K562 (cell line): ENCODE results near the gene NBEA. TPM values are rescaled to one million over a fixed set of nuclear protein-coding genes. Genes with fewer than 3 reads are reported as not detected.

Experiments
- ATAC-seq: fragments of 200-7000 bp; cut with Tn5 transposase; 3 replicates; pipeline ENCODE4 v1.9.1; 2020; ENCODE audit warnings: moderate library complexity
- BruUV-seq: library from RNA; stranded (reverse); fragments of 400-500 nt; replicated peaks from 2 replicates; lab custom pipeline; 2021; lab: Mats Ljungman, UMichigan
- CTCF ChIA-PET: fragments of 300-600 bp; formaldehyde crosslinking; extraction: SDS; loops from one replicate; lab custom pipeline; 2021; ENCODE audit warnings: low intra/inter-chr PET ratio; lab: Yijun Ruan, JAX
- POLR2A ChIA-PET: fragments of 300-600, 350-650 bp; sonication (Branson Sonifier 250); formaldehyde crosslinking; extraction: SDS; loops from one replicate; lab custom pipeline; 2021; ENCODE audit warnings: antibody characterized with exemption, inconsistent platforms; lab: Yijun Ruan, JAX
- DNase-seq, 4 experiments: peaks; one replicate each; pipeline versions ENCODE4 v3.0.0 to v3.0.0-alpha.2; 2011 to 2018; ENCODE audit warnings: low spot score in 3 of 4, mixed read lengths in 3 of 4; ENCODE audit errors: extremely low read depth in 1 of 4
- FAIRE-seq: peaks from 2 replicates; lab custom pipeline; 2011; peaks lifted over from hg19 to GRCh38; lab: Jason Lieb, UNC
- H2AFZ ChIP-seq: 2 replicates; pipeline ENCODE4 v1.6.0; 2011; ENCODE audit warnings: low read depth, low read length, control low read depth, inconsistent platforms
- H3K27ac ChIP-seq: fragments of 200-600 bp; 3 replicates; pipeline ENCODE4 v1.8.0; 2011; ENCODE audit warnings: low read depth, mild to moderate bottlenecking, control low read depth, inconsistent platforms, low read length, moderate library complexity, mixed read lengths; ENCODE audit errors: extremely low read depth
- H3K27me3 ChIP-seq, 2 experiments: fragments of 300-600 bp in 1 of 2; 2 replicates in 1 of 2; 3 replicates in 1 of 2; pipeline versions ENCODE4 v1.6.0 to v1.8.0; 2011; ENCODE audit warnings: inconsistent platforms in 2 of 2, low read length in 2 of 2, mild to moderate bottlenecking in 1 of 2, mixed read lengths in 1 of 2, moderate library complexity in 1 of 2; ENCODE audit not compliant: control insufficient read depth in 2 of 2, insufficient read depth in 2 of 2
- H3K36me3 ChIP-seq: fragments of 300-600 bp; 3 replicates; pipeline ENCODE4 v1.8.0; 2011; ENCODE audit warnings: mild to moderate bottlenecking, low read length, inconsistent platforms; ENCODE audit not compliant: control insufficient read depth, insufficient read depth
- H3K4me1 ChIP-seq, 2 experiments: fragments of 200-600 bp in 1 of 2; replicated peaks in 1 of 2; 2 replicates in 1 of 2; 3 replicates in 1 of 2; pipeline versions ENCODE4 v1.5.1 to v1.8.0; 2011; ENCODE audit warnings: inconsistent platforms in 2 of 2, low read length in 2 of 2, mild to moderate bottlenecking in 1 of 2, mixed read lengths in 1 of 2, moderate library complexity in 1 of 2; ENCODE audit not compliant: control insufficient read depth in 2 of 2, insufficient read depth in 2 of 2
- H3K4me2 ChIP-seq: 2 replicates; pipeline ENCODE4 v1.6.1; 2011; ENCODE audit warnings: low read length, control low read depth, inconsistent platforms, mixed read lengths; ENCODE audit not compliant: insufficient read depth
- H3K4me3 ChIP-seq: fragments of 200-600 bp; sonication (generic), shearing (Covaris generic); 2 replicates; pipeline ENCODE4 v1.5.1; 2016; ENCODE audit warnings: control low read depth, inconsistent platforms
- H3K79me2 ChIP-seq: fragments of 200-600 bp; 3 replicates; pipeline ENCODE4 v1.8.0; 2011; ENCODE audit warnings: low read length, inconsistent platforms; ENCODE audit not compliant: control insufficient read depth, insufficient read depth
- H3K9ac ChIP-seq, 2 experiments: 2 replicates each; pipeline versions ENCODE4 v1.6.0 to v1.6.1; 2011; ENCODE audit warnings: low read depth in 2 of 2, low read length in 2 of 2, control low read depth in 1 of 2, inconsistent platforms in 1 of 2, mild to moderate bottlenecking in 1 of 2, mixed read lengths in 1 of 2; ENCODE audit not compliant: insufficient read depth in 1 of 2
- H3K9me1 ChIP-seq: one replicate; pipeline ENCODE4 v1.6.0; 2011; ENCODE audit warnings: inconsistent platforms, mild to moderate bottlenecking, low read length, moderate library complexity; ENCODE audit not compliant: control insufficient read depth, insufficient read depth
- H3K9me3 ChIP-seq: replicated peaks from 2 replicates; pipeline ENCODE4 v1.5.1; 2011; ENCODE audit warnings: low read depth, low read length, inconsistent platforms; ENCODE audit not compliant: control insufficient read depth, insufficient read depth
- H4K20me1 ChIP-seq: replicated peaks from 2 replicates; pipeline ENCODE4 v1.6.1; 2011; ENCODE audit warnings: low read length, inconsistent platforms, mixed read lengths; ENCODE audit not compliant: control insufficient read depth, insufficient read depth
- BACH1 ChIP-seq: fragments of 200-800 bp; sonication (Bioruptor generic); IDR thresholded peaks from 2 replicates; pipeline ENCODE4 v1.6.1; 2016; ENCODE audit warnings: missing genetic modification characterization, missing compliant biosample characterization
- HNRNPH1 ChIP-seq: fragments of 200-400 bp; formaldehyde crosslinking; optimal IDR thresholded peaks from 2 replicates; pipeline ENCODE3; 2017; ENCODE audit warnings: low read depth, mild to moderate bottlenecking, low read length, moderate library complexity
- POLR2H ChIP-seq: IDR thresholded peaks from 2 replicates; pipeline ENCODE4 v1.6.1; 2016; ENCODE audit warnings: missing genetic modification characterization, low read depth, mild to moderate bottlenecking, control low read depth, missing compliant biosample characterization, moderate library complexity
- REST ChIP-seq, 2 experiments: fragments of 450-650 bp; formaldehyde crosslinking in 1 of 2; IDR thresholded peaks; 2 replicates each; pipeline versions ENCODE4 v1.4.0 to v1.6.1; 2014 to 2020; ENCODE audit warnings: mild to moderate bottlenecking in 2 of 2, borderline replicate concordance in 1 of 2, low read depth in 1 of 2
- SAFB2 ChIP-seq: fragments of 200-400 bp; formaldehyde crosslinking; IDR thresholded peaks from 2 replicates; pipeline ENCODE4 v1.6.1; 2018; ENCODE audit warnings: borderline replicate concordance, low read length, low read depth, moderate library complexity; ENCODE audit not compliant: severe bottlenecking
- SMAD2 ChIP-seq: fragments of 150-350 bp; IDR thresholded peaks from 2 replicates; pipeline ENCODE4 v1.6.1; 2014; ENCODE audit warnings: low read depth, mild to moderate bottlenecking, low read length
- ZC3H8 ChIP-seq: fragments of 450-650 bp; IDR thresholded peaks from 2 replicates; pipeline ENCODE4 v1.6.1; 2017
- ZNF316 ChIP-seq: fragments of 450-650 bp; IDR thresholded peaks from 2 replicates; pipeline ENCODE4 v1.6.1; 2016
- ZNF445 ChIP-seq: fragments of 250-450 bp; sonication (Bioruptor Pico); IDR thresholded peaks from 2 replicates; pipeline ENCODE4 v1.4.0; 2020; ENCODE audit warnings: low read depth, mild to moderate bottlenecking, moderate library complexity
- ZNF507 ChIP-seq: conservative IDR thresholded peaks from 2 replicates; pipeline ENCODE4 v1.6.1; 2017; ENCODE audit warnings: missing genetic modification characterization, missing compliant biosample characterization
- WGBS: fragments of 100-300 bp; shearing (Covaris generic); methylation state at CpG from one replicate; pipeline ENCODE4 v1.1.6; 2016; ENCODE audit warnings: low coverage, mixed read lengths; ENCODE audit not compliant: insufficient coverage; ENCODE audit errors: missing lambda C conversion rate; 5-methylcytosine and 5-hydroxymethylcytosine counted together
- in situ Hi-C: fragments of 300-500 bp; cut with MboI; formaldehyde crosslinking; loops from 4 replicates; pipeline ENCODE4 v1.15.0; 2018; ENCODE audit warnings: inconsistent platforms, mixed read lengths
- intact Hi-C: fragments of 100-400 bp; cut with micrococcal nuclease; formaldehyde crosslinking; loops from 2 replicates; pipeline ENCODE4 v1.14.2; 2022
- polyA plus RNA-seq, 8 experiments: library from polyadenylated mRNA; depleted of rRNA in 4 of 8; stranded (reverse) in 5 of 8; unstranded in 3 of 8; fragments of >200 nt; fragmentation: Nextera tagmentation in 2 of 8; fragmentation: Illumina TruSeq in 1 of 8; extraction: Ambion mirVana in 2 of 8; extraction: Trizol in 1 of 8; gene quantifications; 2 replicates each; pipeline versions ENCODE4 v1.2.1 to v1.2.3, GENCODE V29; 2011 to 2014; ENCODE audit warnings: inconsistent platforms in 1 of 8, missing spikeins in 1 of 8
- total RNA-seq, 7 experiments: library from RNA; depleted of rRNA in 6 of 7; stranded (reverse); fragments of >200 nt in 6 of 7; fragmentation: Illumina TruSeq in 2 of 7; extraction: Trizol in 2 of 7; gene quantifications; 2 replicates each; pipeline versions ENCODE4 v1.2.1 to v1.2.3, GENCODE V29; 2011 to 2021; ENCODE audit warnings: low replicate concordance in 1 of 7

The NBEA gene
- total and polyA plus RNA-seq, 9 of the 15 experiments (the other 6 are each of a cell fraction or from before 2014, with no cell fraction given), result 0.03 to 0.94 (median 0.05) TPM; not detected in 2

GRCh38 chr13:35127466-35127865 is 185.4 kb downstream of the NBEA start:
- TF ChIP-seq ZNF316 (peak; percentile 50), SAFB2 (no peak)
- ChIA-PET CTCF (no interaction called here), POLR2A (no interaction called here)
- no peak overlapping the region for H2AFZ ChIP-seq
- no peaks in the 10 kb centered on the region for H3K36me3 ChIP-seq
- no peak overlapping the region for H3K4me2 ChIP-seq
- H3K27me3 ChIP-seq, result no peaks in the 10 kb centered on the region
- DNase-seq (no peak), FAIRE-seq (no peak), ATAC-seq (no peak)
- H4K20me1 ChIP-seq, result no peaks in the 10 kb centered on the region
- no peak overlapping the region for H3K4me3 ChIP-seq
- H3K9me3 ChIP-seq, result no peaks in the 10 kb centered on the region
- no peak overlapping the region for H3K9ac ChIP-seq
- in situ Hi-C loops (no loop called here), intact Hi-C loops (no loop called here)
- H3K9me1 ChIP-seq, result no peaks in the 10 kb centered on the region
- no peak overlapping the region for H3K27ac ChIP-seq
- no peaks in the 10 kb centered on the region for H3K4me1 ChIP-seq
- H3K79me2 ChIP-seq, result no peaks in the 10 kb centered on the region
- BruUV-seq, result no TSS peak
- WGBS, result 6% methylated on average over 2 of the region's 2 CpGs

- Histone ChIP-seq H3K9me3 (no peaks in the 10 kb centered on the region), H3K36me3 (no peaks in the 10 kb centered on the region), H3K4me2 (no peak overlapping the region), H3K4me1 (no peaks in the 10 kb centered on the region), H4K20me1 (no peaks in the 10 kb centered on the region), H2AFZ (no peak overlapping the region), H3K9me1 (no peaks in the 10 kb centered on the region), H3K79me2 (no peaks in the 10 kb centered on the region), H3K4me3 (no peak overlapping the region), H3K27me3 (no peaks in the 10 kb centered on the region), H3K9ac (no peak overlapping the region), H3K27ac (no peak overlapping the region)
- FAIRE-seq (no peak), ATAC-seq (no peak), DNase-seq (no peak)
- POLR2A ChIA-PET, result no interaction called here
- intact Hi-C loops (no loop called here), in situ Hi-C loops (no loop called here)
- CTCF ChIA-PET, result no interaction called here
- no TSS peak for BruUV-seq
- no peak for TF ChIP-seq ZC3H8
- no peak for TF ChIP-seq REST (IDR thresholded peaks at IDR 0.05; ENCODE audit: borderline replicate concordance)
- no peak for TF ChIP-seq REST (CRISPR knock-in tag; IDR thresholded peaks at IDR 0.05; ENCODE audit: low read depth)
- no peak for TF ChIP-seq HNRNPH1
- no peak for TF ChIP-seq SMAD2
- no peak for TF ChIP-seq POLR2H
- no peak for TF ChIP-seq ZNF507 (tag)
- no peak for TF ChIP-seq BACH1 (tag)
- no peak for TF ChIP-seq ZNF445 (CRISPR knock-in tag)
Observed at GRCh38 chr13:35129500-35129899, 187.4 kb downstream of the NBEA start.
